Esophagus (tissue), 2 donors: Measurements from ENCODE around the gene CEND1. TPM values are rescaled to one million over a fixed set of nuclear protein-coding genes. Genes with fewer than 3 reads are reported as not detected.

ENCODE experiments used
- H3K27ac ChIP-seq, 2 donors: one replicate each; pipeline ENCODE4 v1.5.1; 2013; ENCODE audit warnings: low read depth in 2 of 2, mild to moderate bottlenecking in 2 of 2, inconsistent platforms in 1 of 2, low read length in 1 of 2, moderate library complexity in 1 of 2
- H3K27me3 ChIP-seq, 2 donors: one replicate each; pipeline ENCODE4 v1.6.1; 2013; ENCODE audit warnings: low read length in 2 of 2, control low read depth in 1 of 2, mild to moderate bottlenecking in 1 of 2; ENCODE audit not compliant: insufficient read depth in 2 of 2, control insufficient read depth in 1 of 2
- H3K36me3 ChIP-seq, 2 donors: one replicate each; pipeline ENCODE4 v1.6.1; 2013; ENCODE audit warnings: low read length in 1 of 2; ENCODE audit not compliant: control insufficient read depth in 2 of 2, insufficient read depth in 2 of 2
- H3K4me1 ChIP-seq, 2 donors: one replicate each; pipeline ENCODE4 v1.6.1; 2013; ENCODE audit warnings: low read length in 1 of 2; ENCODE audit not compliant: control insufficient read depth in 2 of 2, insufficient read depth in 2 of 2
- H3K4me3 ChIP-seq, 2 donors: one replicate each; pipeline ENCODE4 v1.5.1; 2013; ENCODE audit warnings: low read length in 2 of 2, mild to moderate bottlenecking in 2 of 2, low read depth in 1 of 2, moderate library complexity in 1 of 2
- H3K9me3 ChIP-seq, 2 donors: one replicate each; pipeline ENCODE4 v1.6.1; 2013; ENCODE audit warnings: mild to moderate bottlenecking in 2 of 2, low read depth in 1 of 2, low read length in 1 of 2, moderate library complexity in 1 of 2; ENCODE audit not compliant: control insufficient read depth in 2 of 2, insufficient read depth in 1 of 2
- WGBS, 2 donors: extraction: QIAGEN DNeasy Blood & Tissue Kit; methylation state at CpG; one replicate each; pipeline ENCODE4 v1.1.7; 2013; 5-methylcytosine and 5-hydroxymethylcytosine counted together
- polyA plus RNA-seq, 2 donors: library from polyadenylated mRNA; stranded (reverse); fragments of 200-250 nt; gene quantifications; one replicate each; pipeline ENCODE4 v1.2.3, GENCODE V29; 2013
- donor health status: healthy with polysubstance abuse.
- donor health status: Bipolar disorder and iron deficiency.

CEND1 gene
- polyA plus RNA-seq, 2 donors, result 0.10 to 0.12 TPM

DNA sequence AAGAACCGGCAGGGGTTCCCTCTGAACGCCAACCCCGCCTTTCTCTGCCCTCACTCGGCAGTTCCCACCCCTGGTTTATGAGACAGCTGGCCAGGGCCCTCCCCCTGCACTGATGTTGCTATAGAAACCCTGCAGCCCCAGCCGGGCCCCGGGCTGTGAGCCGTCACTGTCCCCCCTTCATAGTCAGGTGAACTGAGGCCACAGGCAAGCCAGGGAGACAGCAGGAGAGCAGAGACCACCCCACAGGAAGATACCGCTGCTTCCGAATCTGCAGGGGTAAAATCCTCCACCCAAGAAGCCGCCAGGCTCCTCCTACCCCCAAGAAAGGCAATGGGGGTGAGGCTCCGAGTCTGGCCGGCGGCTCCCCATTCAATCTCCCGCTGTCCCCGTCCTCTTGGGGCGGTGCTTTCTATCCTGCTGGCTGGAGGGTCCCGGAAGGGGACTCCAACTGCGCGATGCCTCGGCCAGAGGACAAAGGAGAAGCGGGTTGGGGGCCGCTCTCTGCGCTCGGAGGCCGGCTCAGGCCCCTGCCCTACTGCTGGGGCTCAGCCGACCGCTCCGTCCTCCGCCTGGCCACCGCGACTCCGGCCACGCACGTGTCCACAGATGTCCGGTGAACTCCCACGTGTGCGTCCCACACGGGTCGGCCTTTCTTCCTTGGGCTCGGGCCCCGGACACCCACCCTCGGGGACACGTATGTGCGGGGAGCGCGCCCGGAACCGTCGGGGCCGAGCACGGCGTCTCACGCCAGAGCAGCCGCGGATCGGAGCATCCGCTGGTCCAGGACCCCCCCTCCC, 7.6 kb upstream of the CEND1 start:
- no peaks in the 10 kb centered on the region for H3K27me3 ChIP-seq
- H3K4me3 ChIP-seq, result peak overlapping the region; percentile 51 to 68
- H3K4me1 ChIP-seq, result peaks cover 6 to 26% of the 10 kb centered on the region in 2 donors
- peak overlapping the region; percentile 87 to 89 for H3K27ac ChIP-seq
- no peaks in the 10 kb centered on the region for H3K9me3 ChIP-seq
- WGBS, 2 donors, result 0% methylated on average over 56 to 57 of the region's 57 CpGs
- peaks cover 0 to 32% of the 10 kb centered on the region in 2 donors for H3K36me3 ChIP-seq

DNA sequence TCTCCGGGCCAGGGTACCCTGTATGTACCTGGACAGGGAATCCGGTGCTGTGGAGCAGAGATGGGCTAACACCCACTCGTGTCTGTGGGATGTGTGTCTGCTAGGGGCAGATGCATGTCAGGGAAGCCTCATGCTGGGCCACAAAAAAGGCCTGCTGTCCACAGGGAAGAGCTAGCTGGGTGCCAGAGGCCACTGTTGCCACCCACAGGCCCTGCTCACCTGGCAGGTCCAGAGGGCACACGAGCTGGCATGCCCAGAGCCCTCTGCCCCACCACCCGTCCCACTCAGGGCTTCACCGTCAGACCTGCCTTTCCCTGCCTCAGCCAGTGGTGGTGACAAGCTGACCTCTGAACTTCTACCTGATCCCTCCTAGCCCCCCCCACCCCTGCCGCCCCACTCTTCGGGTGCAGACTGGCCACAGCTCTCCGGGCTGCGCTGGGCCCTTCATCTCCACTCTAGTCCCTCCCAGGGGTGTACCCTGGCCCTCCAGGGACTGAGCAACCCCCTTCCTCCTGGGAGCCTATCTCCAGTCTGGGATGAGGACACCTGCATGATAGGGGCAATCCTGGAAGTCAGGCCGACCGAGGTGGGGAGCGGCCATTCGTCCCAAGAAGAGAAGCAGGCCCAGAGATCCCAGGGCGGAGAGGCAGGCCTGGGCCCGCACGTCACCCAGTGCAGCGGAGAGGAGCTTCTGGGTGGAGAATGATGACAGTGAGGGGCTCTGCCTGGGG, 6.8 kb upstream of the CEND1 start:
- Histone ChIP-seq H3K27ac (peak overlapping the region; percentile 87 to 89), H3K4me3 (peak overlapping the region; percentile 51 to 68), H3K9me3 (no peaks in the 10 kb centered on the region), H3K27me3 (no peaks in the 10 kb centered on the region), H3K36me3 (peaks cover 0 to 27% of the 10 kb centered on the region in 2 donors), H3K4me1 (peaks cover 6 to 26% of the 10 kb centered on the region in 2 donors)
- 11 to 14% methylated on average over 18 of the region's 18 CpGs for WGBS, 2 donors

DNA sequence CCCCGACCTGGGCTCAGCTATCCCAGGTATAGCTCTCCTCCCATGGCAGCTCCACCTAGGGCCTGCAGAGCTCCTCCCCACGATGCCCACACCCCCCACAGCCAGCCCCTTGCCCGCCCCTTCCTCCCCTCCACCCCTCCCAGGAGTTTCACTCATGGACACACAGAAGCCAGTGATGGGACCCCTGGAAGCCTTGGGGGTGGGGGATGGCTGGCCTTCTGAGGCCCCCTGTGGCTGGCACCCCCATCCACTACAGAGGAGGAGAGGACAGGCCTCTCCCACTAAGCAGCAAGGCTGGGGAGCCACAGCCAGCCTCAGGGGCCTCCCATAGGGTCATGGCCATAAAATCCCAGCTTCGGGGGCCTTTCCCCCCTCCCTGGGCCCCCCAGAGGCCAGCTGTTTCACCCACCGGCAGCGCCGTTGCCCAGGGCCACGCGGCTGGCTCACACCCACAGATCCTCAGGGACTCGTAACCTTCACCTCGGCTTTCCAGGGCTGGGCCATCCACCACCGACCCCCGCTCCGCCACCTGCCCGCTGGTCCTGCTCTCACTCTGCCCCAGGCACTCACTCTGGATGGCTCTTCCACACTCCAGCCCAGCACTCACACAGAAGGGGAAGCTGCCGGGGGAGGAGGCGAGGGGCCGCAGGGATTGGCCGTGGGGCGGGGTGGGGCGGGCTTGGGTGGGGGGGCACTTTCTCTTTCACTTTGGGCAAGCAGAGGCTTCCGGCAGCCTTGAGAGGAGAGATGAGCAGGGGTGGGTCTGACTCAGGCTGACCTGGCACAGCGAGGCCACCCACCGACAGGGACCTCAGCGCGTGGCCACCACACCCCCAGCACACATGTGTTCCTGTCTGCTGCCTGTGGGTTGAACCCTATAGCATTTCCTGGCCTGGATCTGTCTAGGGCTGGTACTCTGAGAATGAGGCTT, 6.0 kb upstream of the CEND1 start:
- 3 to 5% methylated on average over 25 to 26 of the region's 26 CpGs for WGBS, 2 donors
- Histone ChIP-seq H3K4me1 (peaks cover 6 to 26% of the 10 kb centered on the region in 2 donors), H3K27me3 (no peaks in the 10 kb centered on the region), H3K4me3 (peak overlapping the region; percentile 51 to 62), H3K9me3 (no peaks in the 10 kb centered on the region), H3K36me3 (peaks cover 0 to 29% of the 10 kb centered on the region in 2 donors), H3K27ac (peak overlapping the region; percentile 87 to 89)

DNA sequence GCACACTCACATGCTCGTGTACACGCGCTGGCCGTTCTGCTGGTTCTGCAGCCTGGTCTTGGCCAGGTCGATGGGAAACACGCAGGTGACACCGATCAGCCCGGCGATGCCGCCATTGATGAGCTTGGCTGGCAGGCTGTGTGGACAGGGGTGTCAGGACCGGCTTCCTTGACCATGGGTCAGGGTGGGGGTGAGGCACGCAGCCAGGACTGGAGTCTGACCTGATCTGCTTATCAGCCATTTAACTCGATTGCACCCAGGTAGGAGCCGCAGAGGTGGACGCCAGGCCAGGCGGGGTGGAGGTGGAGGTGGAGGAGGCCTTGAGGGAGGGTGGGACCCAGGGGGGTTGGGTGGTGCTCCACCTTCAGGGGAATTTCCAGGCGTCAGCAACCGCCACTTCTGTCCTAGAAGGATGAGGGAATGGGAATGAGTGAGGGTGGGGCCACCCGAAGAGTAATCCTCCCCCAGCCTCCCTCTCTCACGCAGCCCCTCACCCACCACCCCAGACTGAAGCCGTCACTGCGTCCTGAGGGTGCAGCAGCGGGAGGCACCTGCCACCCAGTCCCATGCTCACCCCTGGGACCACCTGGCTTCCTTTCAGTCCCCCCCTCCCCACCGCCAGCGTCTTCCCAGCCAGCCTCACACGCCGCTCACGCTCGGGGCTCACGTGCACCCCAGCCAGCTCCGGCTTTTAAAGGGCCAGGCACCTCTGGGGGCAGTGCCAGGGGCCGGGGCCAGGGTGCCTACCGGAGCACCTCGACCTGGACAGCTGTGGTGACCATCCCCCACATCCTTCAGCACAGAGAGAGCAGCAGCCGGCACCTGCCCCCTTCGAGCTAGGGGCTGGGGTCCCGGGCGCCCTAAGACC, 5.1 kb upstream of the CEND1 start:
- Histone ChIP-seq H3K4me1 (peaks cover 6 to 26% of the 10 kb centered on the region in 2 donors), H3K9me3 (no peaks in the 10 kb centered on the region), H3K27me3 (no peaks in the 10 kb centered on the region), H3K27ac (no peak overlapping the region), H3K4me3 (peak overlapping the region; percentile 22 to 51), H3K36me3 (peaks cover 0 to 22% of the 10 kb centered on the region in 2 donors)
- WGBS, 2 donors, result 46 to 51% methylated on average over 27 to 38 of the region's 38 CpGs

DNA sequence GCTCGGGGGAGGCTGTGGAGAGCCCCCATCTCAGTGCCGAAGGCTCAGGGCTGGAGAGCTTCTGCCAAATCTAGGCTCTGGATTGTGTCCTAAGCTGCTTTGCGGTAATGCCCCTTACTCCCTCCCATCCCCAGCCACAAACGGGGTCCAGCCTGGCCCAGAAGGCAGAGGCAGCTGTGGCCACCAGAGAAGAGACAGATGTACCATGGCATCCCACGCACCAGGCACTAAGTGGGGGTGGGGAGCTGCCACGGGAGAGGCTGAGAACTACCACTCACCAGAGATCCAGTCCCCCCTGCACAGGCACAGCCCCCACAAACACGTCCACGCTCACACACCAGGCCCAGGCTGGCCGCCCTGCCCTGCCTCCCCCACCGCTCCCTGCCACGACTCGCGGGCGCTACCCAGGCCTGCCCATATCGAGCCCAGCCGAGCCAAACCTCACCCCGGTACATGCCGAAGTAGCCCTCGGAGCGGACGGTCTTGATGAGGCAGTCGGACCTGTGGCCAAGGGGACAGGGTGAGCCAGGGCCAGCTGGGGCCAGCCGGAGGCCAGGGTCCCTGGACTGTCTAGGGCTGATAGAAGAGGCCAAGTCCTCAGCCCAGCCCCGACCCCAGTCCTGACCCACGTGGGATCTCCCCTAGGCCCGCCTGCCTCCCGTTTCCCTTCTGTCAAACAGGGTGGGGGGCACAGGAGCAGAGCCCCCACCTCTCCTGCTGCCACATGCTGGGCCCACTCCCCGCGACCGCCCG, 4.3 kb upstream of the CEND1 start:
- H3K9me3 ChIP-seq, result no peaks in the 10 kb centered on the region
- no peak overlapping the region for H3K4me3 ChIP-seq
- no peak overlapping the region for H3K27ac ChIP-seq
- H3K4me1 ChIP-seq, result peaks cover 6 to 26% of the 10 kb centered on the region in 2 donors
- whole genome bisulfite sequencing, 2 donors, result 83 to 87% methylated on average over 31 of the region's 31 CpGs
- peaks cover 0 to 14% of the 10 kb centered on the region in 2 donors for H3K36me3 ChIP-seq
- H3K27me3 ChIP-seq, result no peaks in the 10 kb centered on the region

DNA sequence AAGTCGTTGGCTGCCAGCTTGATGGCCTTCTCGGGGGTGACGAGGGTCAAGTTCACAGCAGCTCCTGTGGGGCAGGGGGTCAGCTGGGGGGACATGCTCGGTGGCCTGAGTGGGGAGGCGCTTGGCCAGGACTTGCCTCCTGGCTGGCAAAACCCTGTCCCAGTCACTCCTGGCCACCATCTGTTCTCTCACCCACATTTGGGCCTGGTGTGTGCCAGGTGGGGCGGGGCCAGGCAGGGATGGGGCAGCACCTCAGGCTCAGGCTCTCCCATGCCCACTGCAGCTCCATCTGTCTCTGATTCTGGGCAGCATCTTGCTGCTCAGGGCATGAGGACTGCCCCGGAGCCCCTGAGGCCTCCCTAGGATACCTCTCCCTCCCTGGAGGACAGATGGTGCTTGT, 3.7 kb upstream of the CEND1 start:
- peaks cover 6 to 26% of the 10 kb centered on the region in 2 donors for H3K4me1 ChIP-seq

DNA sequence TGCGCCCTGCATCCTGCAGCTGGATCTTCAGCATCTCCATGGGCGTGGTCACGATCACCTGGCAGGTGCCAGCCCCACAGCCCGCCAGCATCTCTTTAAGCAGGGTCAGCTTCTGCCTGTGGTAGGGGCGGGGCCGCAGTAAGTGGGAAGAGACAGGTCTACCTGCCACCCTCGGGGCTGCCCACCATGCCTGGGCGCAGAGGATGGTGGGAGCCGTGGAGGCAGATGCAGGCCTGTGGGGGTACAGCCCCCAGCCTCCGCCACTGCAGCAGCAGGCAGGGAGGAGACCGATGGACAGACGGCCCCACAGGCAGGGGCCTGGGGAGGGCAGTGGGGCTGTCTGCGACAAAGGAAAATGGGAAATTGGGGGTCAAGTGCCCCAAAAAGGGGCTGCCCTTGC, 3.0 kb upstream of the CEND1 start:
- Histone ChIP-seq H3K4me1 (peaks cover 6 to 23% of the 10 kb centered on the region in 2 donors), H3K36me3 (peaks cover 0 to 12% of the 10 kb centered on the region in 2 donors), H3K27ac (no peak overlapping the region), H3K27me3 (no peaks in the 10 kb centered on the region), H3K4me3 (no peak overlapping the region), H3K9me3 (no peaks in the 10 kb centered on the region)
- WGBS, 2 donors, result 86 to 91% methylated on average over 12 to 13 of the region's 13 CpGs

More for the DNA sequence above, 3.7 kb upstream of the CEND1 start:
- no peak overlapping the region for H3K4me3 ChIP-seq
- no peaks in the 10 kb centered on the region for H3K27me3 ChIP-seq
- 76 to 79% methylated on average over 7 of the region's 7 CpGs for WGBS, 2 donors
- H3K9me3 ChIP-seq, result no peaks in the 10 kb centered on the region
- no peak overlapping the region for H3K27ac ChIP-seq
- H3K36me3 ChIP-seq, result peaks cover 0 to 12% of the 10 kb centered on the region in 2 donors

DNA sequence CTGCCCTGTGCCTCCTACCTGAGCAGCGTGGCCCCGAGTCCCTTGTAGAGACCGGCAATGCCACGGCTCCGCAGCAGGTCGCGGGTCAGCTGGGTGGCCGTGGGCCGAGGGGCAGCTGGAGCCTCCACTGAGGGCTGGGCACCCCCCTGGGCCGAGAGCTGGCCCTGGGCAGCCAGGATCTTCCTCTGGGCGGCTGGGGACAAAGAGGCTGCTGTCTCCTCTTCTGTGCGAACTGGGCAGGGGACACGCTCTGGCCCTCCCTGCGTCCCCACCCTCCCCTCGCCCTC, 2.6 kb upstream of the CEND1 start:
- peaks cover 0 to 12% of the 10 kb centered on the region in 2 donors for H3K36me3 ChIP-seq
- H3K27ac ChIP-seq, result no peak overlapping the region
- H3K9me3 ChIP-seq, result no peaks in the 10 kb centered on the region
- WGBS, 2 donors, result 92 to 95% methylated on average over 5 to 15 of the region's 15 CpGs
- no peaks in the 10 kb centered on the region for H3K27me3 ChIP-seq
- no peak overlapping the region for H3K4me3 ChIP-seq
- H3K4me1 ChIP-seq, result peaks cover 6 to 23% of the 10 kb centered on the region in 2 donors
